Keratinocyte (primary cell): ENCODE results near the gene RFTN1. TPM values are rescaled to one million over a fixed set of nuclear protein-coding genes. Genes with fewer than 3 reads are reported as not detected.

Source experiments
- DNase-seq: peaks from one replicate; pipeline ENCODE4 v3.0.0-alpha.2; 2011; ENCODE audit warnings: low read depth, missing footprints, low spot score
- FAIRE-seq: peaks from 2 replicates; lab custom pipeline; 2011; peaks lifted over from hg19 to GRCh38; lab: Jason Lieb, UNC
- H2AFZ ChIP-seq: 2 replicates; pipeline ENCODE4 v1.6.0; 2012; ENCODE audit warnings: low read length, control low read depth, inconsistent platforms; ENCODE audit not compliant: control insufficient read depth
- H3K27ac ChIP-seq: 2 replicates; pipeline ENCODE4 v1.5.1; 2011; ENCODE audit warnings: low read length; ENCODE audit not compliant: control insufficient read depth, insufficient read depth
- H3K27me3 ChIP-seq: 3 replicates; pipeline ENCODE4 v1.6.0; 2011; ENCODE audit warnings: low read length; ENCODE audit not compliant: control insufficient read depth, insufficient read depth; ENCODE audit errors: extremely low read depth
- H3K36me3 ChIP-seq, 2 experiments: 2 replicates in 1 of 2; 3 replicates in 1 of 2; pipeline ENCODE4 v1.5.1; 2011; ENCODE audit warnings: low read length in 2 of 2, mild to moderate bottlenecking in 1 of 2; ENCODE audit not compliant: control insufficient read depth in 2 of 2, insufficient read depth in 2 of 2; ENCODE audit errors: extremely low read depth in 1 of 2
- H3K4me1 ChIP-seq: 3 replicates; pipeline ENCODE4 v1.5.1; 2011; ENCODE audit warnings: low read length; ENCODE audit not compliant: control insufficient read depth, insufficient read depth; ENCODE audit errors: extremely low read depth
- H3K4me2 ChIP-seq: 3 replicates; pipeline ENCODE4 v1.6.0; 2011; ENCODE audit warnings: low read depth, low read length; ENCODE audit not compliant: control insufficient read depth, insufficient read depth; ENCODE audit errors: extremely low read depth
- H3K4me3 ChIP-seq, 3 experiments: fragments of 200-600 bp in 1 of 3; sonication (generic) in 1 of 3; 2 replicates in 2 of 3; 3 replicates in 1 of 3; pipeline ENCODE4 v1.5.1; 2011 to 2016; ENCODE audit warnings: low read length in 3 of 3, mild to moderate bottlenecking in 3 of 3, control low read depth in 2 of 3, inconsistent platforms in 1 of 3, low read depth in 1 of 3, mixed read lengths in 1 of 3, mixed run types in 1 of 3, moderate library complexity in 1 of 3; ENCODE audit not compliant: control insufficient read depth in 2 of 3, insufficient read depth in 2 of 3; ENCODE audit errors: extremely low read depth in 1 of 3
- H3K79me2 ChIP-seq: 2 replicates; pipeline ENCODE4 v1.6.0; 2012; ENCODE audit warnings: low read length; ENCODE audit not compliant: control insufficient read depth, insufficient read depth
- H3K9ac ChIP-seq: 3 replicates; pipeline ENCODE4 v1.6.0; 2011; ENCODE audit warnings: low read length; ENCODE audit not compliant: control insufficient read depth, insufficient read depth; ENCODE audit errors: extremely low read depth
- H3K9me1 ChIP-seq: 3 replicates; pipeline ENCODE4 v1.6.0; 2011; ENCODE audit warnings: low read length; ENCODE audit not compliant: control insufficient read depth, insufficient read depth; ENCODE audit errors: extremely low read depth
- H3K9me3 ChIP-seq: 2 replicates; pipeline ENCODE4 v1.5.1; 2012; ENCODE audit warnings: low read depth, low read length; ENCODE audit not compliant: control insufficient read depth
- H4K20me1 ChIP-seq: 3 replicates; pipeline ENCODE4 v1.6.0; 2011; ENCODE audit warnings: low read length; ENCODE audit not compliant: control insufficient read depth, insufficient read depth; ENCODE audit errors: extremely low read depth
- EZH2 ChIP-seq: IDR thresholded peaks from one replicate; pipeline ENCODE4 v1.6.1; 2012; ENCODE audit warnings: inconsistent platforms, mild to moderate bottlenecking, low read length, moderate library complexity
- dilution Hi-C: fragments of 300-500 bp; cut with MboI; formaldehyde crosslinking; loops from one replicate; pipeline ENCODE4 v1.7.0; 2020; ENCODE audit warnings: low sequenced_read_pairs; ENCODE audit not compliant: extremely low pct_ligation_motif_present
- polyA plus RNA-seq, 5 experiments: library from polyadenylated mRNA; depleted of rRNA in 3 of 5; stranded (reverse) in 3 of 5; stranded (forward) in 1 of 5; unstranded in 1 of 5; fragments of >200 nt; gene quantifications; 1 replicate in 1 of 5; 2 replicates in 3 of 5; 3 replicates in 1 of 5; pipeline versions ENCODE4 v1.2.1 to v1.2.3, GENCODE V29; 2011 to 2012; ENCODE audit warnings: missing spikeins in 2 of 5, low read depth in 1 of 5, low replicate concordance in 1 of 5
- TF ChIP-seq, protein P1 (sequence below), 3 experiments: IDR thresholded peaks in 1 of 3; conservative IDR thresholded peaks in 1 of 3; optimal IDR thresholded peaks in 1 of 3; 2 replicates in 2 of 3; 3 replicates in 1 of 3; pipeline versions ENCODE3 to v1.5.1; 2011; ENCODE audit warnings: low read length in 3 of 3, mild to moderate bottlenecking in 3 of 3, moderate library complexity in 2 of 3, control low read depth in 1 of 3, inconsistent platforms in 1 of 3; ENCODE audit not compliant: insufficient read depth in 2 of 3; ENCODE audit errors: extremely low read depth in 1 of 3

RFTN1 gene
- polyA plus RNA-seq, 1 donor (not counting 4 experiments of a cell fraction or from before 2014, with no cell fraction given) = 18.0 TPM

DNA sequence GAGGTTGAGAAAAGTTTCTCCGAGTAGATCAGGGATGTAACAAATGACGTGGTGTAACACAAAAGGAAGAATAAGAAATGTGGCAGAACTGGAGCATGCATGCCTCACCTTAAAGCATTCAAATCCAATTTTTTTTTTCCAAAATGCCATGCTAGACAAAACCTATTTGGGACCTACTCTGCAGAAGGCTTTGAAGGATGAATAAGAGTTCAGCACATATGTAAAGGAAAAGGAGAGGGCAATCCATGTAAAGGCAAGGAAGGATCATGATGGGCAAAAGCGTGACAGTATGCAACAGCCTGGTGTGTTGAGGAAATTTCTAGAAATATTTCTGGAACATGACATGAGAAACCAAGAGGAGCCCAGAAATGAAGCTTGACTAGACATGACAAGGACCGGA is 132.1 kb downstream of the RFTN1 start:
- no peak overlapping the region for H3K4me3 ChIP-seq
- no peak for TF ChIP-seq EZH2
- TF ChIP-seq, protein P1, sequence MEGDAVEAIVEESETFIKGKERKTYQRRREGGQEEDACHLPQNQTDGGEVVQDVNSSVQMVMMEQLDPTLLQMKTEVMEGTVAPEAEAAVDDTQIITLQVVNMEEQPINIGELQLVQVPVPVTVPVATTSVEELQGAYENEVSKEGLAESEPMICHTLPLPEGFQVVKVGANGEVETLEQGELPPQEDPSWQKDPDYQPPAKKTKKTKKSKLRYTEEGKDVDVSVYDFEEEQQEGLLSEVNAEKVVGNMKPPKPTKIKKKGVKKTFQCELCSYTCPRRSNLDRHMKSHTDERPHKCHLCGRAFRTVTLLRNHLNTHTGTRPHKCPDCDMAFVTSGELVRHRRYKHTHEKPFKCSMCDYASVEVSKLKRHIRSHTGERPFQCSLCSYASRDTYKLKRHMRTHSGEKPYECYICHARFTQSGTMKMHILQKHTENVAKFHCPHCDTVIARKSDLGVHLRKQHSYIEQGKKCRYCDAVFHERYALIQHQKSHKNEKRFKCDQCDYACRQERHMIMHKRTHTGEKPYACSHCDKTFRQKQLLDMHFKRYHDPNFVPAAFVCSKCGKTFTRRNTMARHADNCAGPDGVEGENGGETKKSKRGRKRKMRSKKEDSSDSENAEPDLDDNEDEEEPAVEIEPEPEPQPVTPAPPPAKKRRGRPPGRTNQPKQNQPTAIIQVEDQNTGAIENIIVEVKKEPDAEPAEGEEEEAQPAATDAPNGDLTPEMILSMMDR (optimal IDR thresholded peaks at IDR 0.05 in 1 of 3, IDR thresholded peaks at IDR 0.05 in 1 of 3, conservative IDR thresholded peaks at IDR 0.05 in 1 of 3; ENCODE audit: extremely low read depth in 1 of 3, insufficient read depth in 2 of 3, low read length in 3 of 3) = no peak
- no peaks in the 10 kb centered on the region for H3K9me1 ChIP-seq
- peaks cover 10% of the 10 kb centered on the region for H3K4me1 ChIP-seq
- no peak overlapping the region for H3K4me2 ChIP-seq
- H4K20me1 ChIP-seq = no peaks in the 10 kb centered on the region
- dilution Hi-C loops = no loop called here
- no peak overlapping the region for H3K27ac ChIP-seq
- H3K9me3 ChIP-seq = no peaks in the 10 kb centered on the region
- FAIRE-seq = no peak
- no peaks in the 10 kb centered on the region for H3K27me3 ChIP-seq
- no peaks in the 10 kb centered on the region for H3K79me2 ChIP-seq
- H3K36me3 ChIP-seq = peaks cover under 1 to 3% of the 10 kb centered on the region in 2 experiments
- H3K9ac ChIP-seq = no peak overlapping the region
- DNase-seq = no peak
- H2AFZ ChIP-seq = no peak overlapping the region

GRCh38 chr3:16380421-16380820 is 133.1 kb downstream of the RFTN1 start:
- no peaks in the 10 kb centered on the region for H3K9me3 ChIP-seq
- H3K79me2 ChIP-seq = no peaks in the 10 kb centered on the region
- no peak overlapping the region for H3K9ac ChIP-seq
- H2AFZ ChIP-seq = no peak overlapping the region
- H4K20me1 ChIP-seq = no peaks in the 10 kb centered on the region
- no peak overlapping the region for H3K4me3 ChIP-seq
- no peaks in the 10 kb centered on the region for H3K9me1 ChIP-seq
- no peaks in the 10 kb centered on the region for H3K27me3 ChIP-seq
- dilution Hi-C loops = no loop called here
- no peak overlapping the region for H3K4me2 ChIP-seq
- peaks cover 5 to 7% of the 10 kb centered on the region in 2 experiments for H3K36me3 ChIP-seq
- no peak for TF ChIP-seq EZH2
- TF ChIP-seq, protein P1 (optimal IDR thresholded peaks at IDR 0.05 in 1 of 3, IDR thresholded peaks at IDR 0.05 in 1 of 3, conservative IDR thresholded peaks at IDR 0.05 in 1 of 3; ENCODE audit: extremely low read depth in 1 of 3, insufficient read depth in 2 of 3, low read length in 3 of 3) = no peak
- FAIRE-seq (no peak), DNase-seq (no peak)
- no peak overlapping the region for H3K27ac ChIP-seq
- peaks cover 4% of the 10 kb centered on the region for H3K4me1 ChIP-seq
